Endothelial cell of umbilical vein (primary cell): ENCODE data around the gene KLF13.

ENCODE experiments used
- CTCF ChIP-seq, 2 donors: IDR thresholded peaks; 1 replicate in 1 of 2; 2 replicates in 1 of 2; pipeline ENCODE4 v1.5.1; 2011; ENCODE audit warnings: low read length in 2 of 2, mild to moderate bottlenecking in 2 of 2, moderate library complexity in 2 of 2, control low read depth in 1 of 2, inconsistent platforms in 1 of 2, low read depth in 1 of 2; ENCODE audit not compliant: insufficient read depth in 1 of 2; ENCODE audit errors: extremely low read depth in 1 of 2
- EZH2 ChIP-seq: IDR thresholded peaks from 2 replicates; pipeline ENCODE4 v1.6.1; 2012; ENCODE audit warnings: borderline replicate concordance, low read depth, mild to moderate bottlenecking, moderate library complexity, low read length, inconsistent platforms; ENCODE audit not compliant: severe bottlenecking
- FOS ChIP-seq: IDR thresholded peaks from 2 replicates; pipeline ENCODE4 v1.6.1; 2011; ENCODE audit warnings: mild to moderate bottlenecking, low read length, moderate library complexity, borderline replicate concordance; ENCODE audit not compliant: insufficient read depth
- GATA2 ChIP-seq: IDR thresholded peaks from 2 replicates; pipeline ENCODE4 v1.7.0; 2011; ENCODE audit warnings: low read depth, mild to moderate bottlenecking, moderate library complexity, mixed read lengths, low read length; ENCODE audit not compliant: insufficient read length, insufficient read depth
- JUN ChIP-seq: IDR thresholded peaks from 2 replicates; pipeline ENCODE4 v1.6.1; 2011; ENCODE audit warnings: borderline replicate concordance, low read depth; ENCODE audit not compliant: insufficient read length, insufficient read depth
- MAX ChIP-seq: IDR thresholded peaks from 2 replicates; pipeline ENCODE4 v1.6.1; 2011; ENCODE audit not compliant: insufficient read depth, insufficient read length
- POLR2A ChIP-seq: IDR thresholded peaks from 2 replicates; pipeline ENCODE4 v1.6.1; 2012; ENCODE audit warnings: low read depth, mild to moderate bottlenecking, control low read depth, low read length
- POLR2AphosphoS5 ChIP-seq: IDR thresholded peaks from 2 replicates; pipeline ENCODE4 v1.6.1; 2012; ENCODE audit warnings: low read depth, mild to moderate bottlenecking, control low read depth, low read length, moderate library complexity; ENCODE audit not compliant: insufficient read depth

GRCh38 chr15:31352339-31352751 is 25.7 kb downstream of the KLF13 start:
- no peak for TF ChIP-seq CTCF (IDR thresholded peaks at IDR 0.05; ENCODE audit: extremely low read depth in 1 of 2, insufficient read depth in 1 of 2, low read depth in 1 of 2, low read length in 2 of 2)
- TF ChIP-seq EZH2 = no peak
- TF ChIP-seq POLR2A = no peak
- TF ChIP-seq POLR2AphosphoS5 = no peak
- TF ChIP-seq JUN = no peak
- TF ChIP-seq MAX = no peak
- no peak for TF ChIP-seq FOS
- no peak for TF ChIP-seq GATA2
